LNCAP (cell line): ENCODE data around the gene ARVCF.

Experiments used
- CTCF ChIP-seq: fragments of 450-650 bp; IDR thresholded peaks from 2 replicates; pipeline ENCODE4 v1.5.1; 2017; ENCODE audit warnings: mild to moderate bottlenecking

The ARVCF gene

DNA sequence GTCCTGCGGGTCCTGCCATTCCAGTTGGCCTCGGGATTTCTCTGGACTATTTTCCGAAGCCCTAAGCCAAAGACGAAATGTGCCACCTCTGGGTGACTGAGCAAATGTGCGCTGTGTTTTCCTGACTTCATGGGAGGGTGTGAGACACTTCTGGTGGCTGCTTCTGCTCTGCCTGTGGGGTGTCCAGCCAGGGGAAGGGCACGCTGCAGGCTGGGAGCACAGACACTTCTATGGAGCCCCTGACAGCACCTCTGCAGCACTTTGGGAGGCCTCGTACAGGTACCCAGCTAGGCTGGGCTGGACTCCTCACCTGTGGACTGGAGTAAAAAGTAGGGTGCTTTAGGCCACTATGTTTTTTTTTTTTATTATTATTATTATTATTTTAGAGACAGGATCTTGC, 22.0 kb upstream of the ARVCF start:
- TF ChIP-seq CTCF = no peak

- TF ChIP-seq CTCF = no peak
Measured at GRCh38 chr22:20037419-20037818, 20.8 kb upstream of the ARVCF start.

GRCh38 chr22:20036535-20037392, 20.1 kb upstream of the ARVCF start:
- TF ChIP-seq CTCF = no peak

GRCh38 chr22:20036084-20036482, 19.5 kb upstream of the ARVCF start:
- TF ChIP-seq CTCF = no peak

DNA sequence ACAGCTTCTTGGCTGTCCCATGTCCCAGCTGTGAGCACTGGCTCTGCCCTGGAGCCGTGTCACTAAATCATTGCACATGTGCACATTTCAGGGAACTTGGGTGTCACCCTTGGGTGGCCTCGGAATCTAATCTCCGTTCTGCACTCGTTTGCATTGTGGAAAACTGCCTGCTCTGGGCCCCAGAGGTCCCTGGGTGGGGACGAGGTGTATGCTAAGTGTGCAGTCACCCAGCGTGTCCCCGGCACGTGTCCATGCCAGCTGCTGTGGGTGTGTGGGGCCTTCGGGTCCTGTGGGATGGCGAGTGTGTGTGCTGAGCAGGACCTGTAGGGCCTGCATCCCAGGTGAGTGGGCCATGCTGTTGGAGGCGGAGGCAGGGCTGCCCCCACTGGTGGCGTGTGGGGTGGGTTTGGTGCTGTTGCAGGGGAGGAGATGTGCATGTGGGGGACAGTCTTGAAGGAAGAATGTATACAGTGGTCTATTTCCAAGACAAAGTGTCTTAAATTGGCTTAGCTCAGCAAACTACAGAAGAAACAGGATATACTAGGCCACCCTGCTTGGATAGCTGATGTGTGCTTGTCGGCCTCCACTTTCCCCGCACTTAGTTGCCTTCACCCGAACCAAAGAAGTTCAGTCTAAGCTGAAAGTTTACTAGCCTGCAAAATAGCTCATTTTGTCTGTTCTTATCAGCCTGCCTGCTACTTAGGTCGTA, 18.9 kb upstream of the ARVCF start:
- TF ChIP-seq CTCF = no peak

- TF ChIP-seq CTCF = no peak
Measured at GRCh38 chr22:20034143-20034542, 17.5 kb upstream of the ARVCF start.

- TF ChIP-seq CTCF = no peak
Measured at GRCh38 chr22:20033045-20033706, 16.6 kb upstream of the ARVCF start.
